H1 (cell line): Measurements from ENCODE around the gene KCTD17. TPM values are rescaled to one million over a fixed set of nuclear protein-coding genes. Genes with fewer than 3 reads are reported as not detected.

Experiments
- CTCF ChIA-PET: fragments of 300-600 bp; sonication (Branson Sonifier 250); formaldehyde crosslinking; loops from one replicate; lab custom pipeline; 2021; ENCODE audit not compliant: partially characterized antibody; lab: Charles Lee
- POLR2A ChIA-PET: fragments of 300-600 bp; sonication (Branson Sonifier 250); formaldehyde crosslinking; loops from one replicate; lab custom pipeline; 2021; ENCODE audit warnings: inconsistent platforms; ENCODE audit not compliant: partially characterized antibody; lab: Charles Lee
- DNase-seq, 2 experiments: peaks; one replicate each; pipeline versions ENCODE4 v3.0.0 to v3.0.0-alpha.2; 2010 to 2022; ENCODE audit warnings: low spot score in 2 of 2, low read depth in 1 of 2, mixed read lengths in 1 of 2
- FAIRE-seq: peaks from 2 replicates; lab custom pipeline; 2011; peaks lifted over from hg19 to GRCh38; lab: Jason Lieb, UNC
- H2AFZ ChIP-seq: 2 replicates; pipeline ENCODE4 v1.8.1; 2012; ENCODE audit warnings: low read length, inconsistent platforms
- H2AK5ac ChIP-seq: 2 replicates; pipeline ENCODE4 v1.6.1; 2013; ENCODE audit warnings: low read depth, low read length
- H2BK120ac ChIP-seq: replicated peaks from 2 replicates; pipeline ENCODE3; 2013; ENCODE audit warnings: low read depth, low read length, inconsistent platforms
- H2BK12ac ChIP-seq: 2 replicates; pipeline ENCODE4 v1.6.1; 2013; ENCODE audit warnings: low read depth, low read length
- H2BK15ac ChIP-seq: 2 replicates; pipeline ENCODE4 v1.6.1; 2013; ENCODE audit warnings: low read length
- H2BK20ac ChIP-seq: 2 replicates; pipeline ENCODE4 v1.6.1; 2013; ENCODE audit warnings: low read length
- H2BK5ac ChIP-seq: 2 replicates; pipeline ENCODE4 v1.6.1; 2013; ENCODE audit warnings: low read depth, low read length
- H3K14ac ChIP-seq: 2 replicates; pipeline ENCODE4 v1.6.1; 2013; ENCODE audit warnings: inconsistent platforms; ENCODE audit not compliant: insufficient read length
- H3K18ac ChIP-seq: 2 replicates; pipeline ENCODE4 v1.6.1; 2013; ENCODE audit warnings: low read length; ENCODE audit errors: extremely low read depth
- H3K23ac ChIP-seq: 2 replicates; pipeline ENCODE4 v1.6.1; 2013; ENCODE audit warnings: inconsistent platforms; ENCODE audit not compliant: insufficient read length
- H3K23me2 ChIP-seq: 2 replicates; pipeline ENCODE4 v1.6.1; 2013; ENCODE audit warnings: low read depth, low read length
- H3K27ac ChIP-seq: 2 replicates; pipeline ENCODE4 v1.6.1; 2011; ENCODE audit warnings: low read depth, low read length, inconsistent platforms
- H3K27me3 ChIP-seq, 4 experiments: replicated peaks in 1 of 4; 1 replicate in 1 of 4; 2 replicates in 3 of 4; pipeline versions ENCODE4 v1.6.1 to v1.8.1; 2011 to 2013; ENCODE audit warnings: low read length in 3 of 4, mild to moderate bottlenecking in 3 of 4, inconsistent platforms in 2 of 4, mixed read lengths in 2 of 4, moderate library complexity in 1 of 4; ENCODE audit not compliant: control insufficient read depth in 3 of 4, insufficient read depth in 3 of 4; ENCODE audit errors: extremely low read depth in 1 of 4
- H3K36me3 ChIP-seq, 4 experiments: 2 replicates each; pipeline versions ENCODE4 v1.6.1 to v1.8.1; 2011 to 2013; ENCODE audit warnings: mild to moderate bottlenecking in 4 of 4, low read length in 3 of 4, moderate library complexity in 2 of 4, control low read depth in 1 of 4, inconsistent platforms in 1 of 4; ENCODE audit not compliant: insufficient read depth in 4 of 4, control insufficient read depth in 2 of 4
- H3K4ac ChIP-seq: replicated peaks from 2 replicates; pipeline ENCODE3; 2013; ENCODE audit warnings: low read length, low read depth, mixed read lengths, inconsistent platforms; ENCODE audit not compliant: insufficient read length
- H3K4me1 ChIP-seq, 4 experiments: replicated peaks in 1 of 4; 1 replicate in 1 of 4; 2 replicates in 3 of 4; pipeline versions ENCODE4 v1.6.1 to v1.8.1; 2011 to 2013; ENCODE audit warnings: low read length in 3 of 4, inconsistent platforms in 2 of 4, mixed read lengths in 1 of 4; ENCODE audit not compliant: insufficient read depth in 4 of 4, control insufficient read depth in 3 of 4
- H3K4me2 ChIP-seq, 2 experiments: 2 replicates each; pipeline versions ENCODE4 v1.6.1 to v1.8.1; 2011 to 2013; ENCODE audit warnings: low read depth in 2 of 2, low read length in 2 of 2, control low read depth in 1 of 2, inconsistent platforms in 1 of 2, mild to moderate bottlenecking in 1 of 2; ENCODE audit not compliant: insufficient read depth in 1 of 2
- H3K4me3 ChIP-seq, 4 experiments: fragments of 200-600, 300-600 bp in 1 of 4; sonication (generic), shearing (Covaris generic), sonication (Bioruptor Twin) in 1 of 4; 2 replicates each; pipeline versions ENCODE4 v1.5.1 to v1.8.1; 2011 to 2016; ENCODE audit warnings: low read length in 4 of 4, low read depth in 3 of 4, control low read depth in 2 of 4, inconsistent platforms in 2 of 4, mild to moderate bottlenecking in 2 of 4, mixed read lengths in 1 of 4, moderate library complexity in 1 of 4; ENCODE audit not compliant: insufficient read depth in 2 of 4; ENCODE audit errors: extremely low read depth in 1 of 4
- H3K56ac ChIP-seq: replicated peaks from 2 replicates; pipeline ENCODE3; 2013; ENCODE audit warnings: low read depth, mild to moderate bottlenecking, mixed read lengths, low read length, inconsistent platforms; ENCODE audit not compliant: insufficient read length
- H3K79me1 ChIP-seq: 2 replicates; pipeline ENCODE4 v1.6.1; 2013; ENCODE audit warnings: low read depth, low read length, control low read depth
- H3K79me2 ChIP-seq, 2 experiments: 2 replicates each; pipeline versions ENCODE4 v1.6.1 to v1.8.1; 2012 to 2013; ENCODE audit warnings: low read length in 2 of 2, mild to moderate bottlenecking in 2 of 2, inconsistent platforms in 1 of 2; ENCODE audit not compliant: insufficient read depth in 2 of 2, control insufficient read depth in 1 of 2
- H3K9ac ChIP-seq, 4 experiments: replicated peaks in 1 of 4; 1 replicate in 1 of 4; 2 replicates in 3 of 4; pipeline versions ENCODE4 v1.6.1 to v1.8.1; 2011 to 2013; ENCODE audit warnings: low read depth in 3 of 4, low read length in 3 of 4, control low read depth in 2 of 4, mild to moderate bottlenecking in 2 of 4, moderate library complexity in 2 of 4, inconsistent platforms in 1 of 4; ENCODE audit errors: extremely low read depth in 1 of 4
- H3K9me3 ChIP-seq, 2 experiments: 2 replicates each; pipeline versions ENCODE4 v1.6.1 to v1.8.1; 2012 to 2013; ENCODE audit warnings: mild to moderate bottlenecking in 2 of 2, moderate library complexity in 2 of 2, control low read depth in 1 of 2, inconsistent platforms in 1 of 2, low read depth in 1 of 2, low read length in 1 of 2, mixed read lengths in 1 of 2; ENCODE audit not compliant: insufficient read depth in 2 of 2
- H4K20me1 ChIP-seq, 2 experiments: replicated peaks in 1 of 2; 2 replicates each; pipeline versions ENCODE3 to v1.8.1; 2011 to 2013; ENCODE audit warnings: inconsistent platforms in 2 of 2, low read length in 2 of 2, mild to moderate bottlenecking in 1 of 2; ENCODE audit not compliant: insufficient read depth in 2 of 2, control insufficient read depth in 1 of 2
- H4K5ac ChIP-seq: 2 replicates; pipeline ENCODE4 v1.6.1; 2013; ENCODE audit warnings: low read length, low read depth, mixed read lengths, inconsistent platforms; ENCODE audit not compliant: insufficient read length
- H4K8ac ChIP-seq: 2 replicates; pipeline ENCODE4 v1.8.0; 2013; ENCODE audit warnings: mild to moderate bottlenecking, moderate library complexity, low read length, inconsistent platforms; ENCODE audit not compliant: insufficient read depth; ENCODE audit errors: extremely low read depth
- H4K91ac ChIP-seq: replicated peaks from 2 replicates; pipeline ENCODE3; 2013; ENCODE audit warnings: low read length, mixed read lengths, inconsistent platforms; ENCODE audit not compliant: insufficient read length
- ASH2L ChIP-seq: fragments of 200-600, 300-600 bp; sonication (generic); IDR thresholded peaks from one replicate; pipeline ENCODE4 v1.7.1; 2017; ENCODE audit warnings: low read length
- BRCA1 ChIP-seq: IDR thresholded peaks from 2 replicates; pipeline ENCODE4 v1.6.1; 2012; ENCODE audit warnings: low read depth, low read length, improper control_type of control experiment
- CBX8 ChIP-seq: fragments of 300-800, 300-1000 bp; sonication (generic); IDR thresholded peaks from 2 replicates; pipeline ENCODE4 v1.7.1; 2016; ENCODE audit warnings: low read depth, low read length, borderline replicate concordance
- EP300 ChIP-seq, 2 experiments: IDR thresholded peaks; 1 replicate in 1 of 2; 2 replicates in 1 of 2; pipeline ENCODE4 v1.6.1; 2011 to 2012; ENCODE audit warnings: low read depth in 2 of 2, low read length in 2 of 2, mild to moderate bottlenecking in 2 of 2, borderline replicate concordance in 1 of 2, inconsistent platforms in 1 of 2, moderate library complexity in 1 of 2
- KDM1A ChIP-seq: fragments of 200-600, 300-600 bp; sonication (generic); IDR thresholded peaks from 2 replicates; pipeline ENCODE4 v1.7.1; 2016; ENCODE audit warnings: mild to moderate bottlenecking, low read length, borderline replicate concordance
- KDM5A ChIP-seq: fragments of 200-600 bp; IDR thresholded peaks from 2 replicates; pipeline ENCODE4 v1.7.1; 2012; ENCODE audit warnings: mild to moderate bottlenecking, low read length, inconsistent platforms, mixed read lengths
- RAD21 ChIP-seq, 2 experiments: IDR thresholded peaks in 1 of 2; conservative IDR thresholded peaks in 1 of 2; 2 replicates each; pipeline ENCODE4 v1.6.1; 2011; ENCODE audit warnings: low read depth in 2 of 2, low read length in 2 of 2, improper control_type of control experiment in 1 of 2, inconsistent platforms in 1 of 2, mild to moderate bottlenecking in 1 of 2, moderate library complexity in 1 of 2
- RFX5 ChIP-seq: IDR thresholded peaks from 2 replicates; pipeline ENCODE4 v1.6.1; 2011; ENCODE audit warnings: low read depth, low read length, improper control_type of control experiment, borderline replicate concordance
- RNF2 ChIP-seq: fragments of 200-900, 300-1000 bp; sonication (generic); IDR thresholded peaks from 2 replicates; pipeline ENCODE4 v1.7.1; 2016; ENCODE audit warnings: borderline replicate concordance, low read depth, mild to moderate bottlenecking, antibody characterized with exemption, low read length; ENCODE audit not compliant: poor library complexity, severe bottlenecking; ENCODE audit errors: missing control alignments
- ZNF274 ChIP-seq: IDR thresholded peaks from 2 replicates; pipeline ENCODE4 v1.7.0; 2012; ENCODE audit warnings: low read length, borderline replicate concordance; ENCODE audit errors: extremely low read depth
- WGBS, 2 experiments: shearing (Covaris generic) in 1 of 2; methylation state at CpG; one replicate each; pipeline versions ENCODE4 v1.1.6 to v1.1.7; 2013 to 2015; ENCODE audit warnings: low lambda C conversion rate in 2 of 2, mixed read lengths in 2 of 2, inconsistent platforms in 1 of 2, low coverage in 1 of 2, missing lambda C conversion rate in 1 of 2; ENCODE audit not compliant: insufficient replicate concordance in 2 of 2, insufficient coverage in 1 of 2, insufficient read length in 1 of 2; ENCODE audit errors: extremely low coverage in 1 of 2, missing lambda C conversion rate in 1 of 2; 5-methylcytosine and 5-hydroxymethylcytosine counted together
- polyA plus RNA-seq, 7 experiments: library from polyadenylated mRNA; depleted of rRNA in 3 of 7; stranded (reverse) in 5 of 7; unstranded in 2 of 7; fragments of >200 nt in 5 of 7; fragments of 200-250 nt in 2 of 7; gene quantifications; 1 replicate in 5 of 7; 2 replicates in 1 of 7; 4 replicates in 1 of 7; pipeline versions ENCODE4 v1.2.1 to v1.2.3, GENCODE V29; 2011 to 2013; ENCODE audit warnings: missing spikeins in 2 of 7, mixed read lengths in 2 of 7
- total RNA-seq: library from RNA; stranded (reverse); fragmentation: NEBNext Ultra II Directional; extraction: Animal tissue kit (Norgen Biotek cat#: 25700); gene quantifications from 2 replicates; pipeline ENCODE4 v1.2.1, GENCODE V29; 2021
- TF ChIP-seq, protein P1 (sequence below): IDR thresholded peaks from 2 replicates; pipeline ENCODE4 v1.6.1; 2012; ENCODE audit warnings: low read length, inconsistent platforms

KCTD17 gene
- total and polyA plus RNA-seq, 2 of the 8 experiments (the other 6 are each of a cell fraction or from before 2014, with no cell fraction given), result 39.4 to 44.0 TPM

DNA sequence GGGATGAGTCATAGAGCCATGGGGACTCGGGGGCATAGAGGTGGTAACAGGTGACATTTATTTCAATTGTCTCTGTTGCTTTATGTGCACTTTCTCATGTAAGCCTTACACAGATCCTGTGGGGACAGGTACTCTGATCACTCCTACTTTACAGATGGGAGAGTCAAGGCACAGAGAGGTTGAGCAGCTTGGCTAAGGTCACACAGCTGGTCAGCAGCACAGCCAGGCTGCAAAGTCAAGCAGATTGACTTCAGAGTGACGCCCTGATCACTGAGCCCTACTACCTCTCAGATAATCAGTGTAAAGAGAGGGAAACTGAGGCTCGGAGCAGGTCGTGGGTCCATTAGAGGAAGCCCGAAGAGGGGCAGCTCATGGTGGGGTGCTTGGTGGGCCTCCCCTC is 54.4 kb downstream of the KCTD17 start:
- Histone ChIP-seq H3K36me3 (no peaks in the 10 kb centered on the region), H4K91ac (no peak overlapping the region), H2AFZ (no peak overlapping the region), H3K4me2 (no peak overlapping the region), H4K8ac (no peak overlapping the region), H3K79me1 (no peaks in the 10 kb centered on the region), H2BK5ac (no peak overlapping the region), H3K14ac (no peak overlapping the region), H3K4ac (no peak overlapping the region), H2AK5ac (no peak overlapping the region), H3K27ac (no peak overlapping the region), H3K23ac (no peak overlapping the region), H4K20me1 (no peaks in the 10 kb centered on the region), H3K56ac (no peak overlapping the region), H3K79me2 (no peaks in the 10 kb centered on the region), H2BK12ac (no peak overlapping the region), H2BK20ac (peak overlapping the region; percentile 8; the same call in 1 of the 2 replicates), H3K4me3 (no peak overlapping the region), H3K18ac (no peak overlapping the region), H2BK15ac (no peak overlapping the region), H3K9me3 (no peaks in the 10 kb centered on the region), H4K5ac (no peak overlapping the region), H3K23me2 (peaks cover 1% of the 10 kb centered on the region; the same call in 1 of the 2 replicates), H3K4me1 (no peaks in the 10 kb centered on the region; a peak in 1 of 7 replicates), H3K27me3 (0 out of 7 replicates have a peak, but pooled peaks cover 0 to 3% (median 0%) of the 10 kb centered on the region in 4 experiments), H3K9ac (no peak overlapping the region), H2BK120ac (no peak overlapping the region)
- DNase-seq, result no peak
- 87% methylated on average over 5 of the region's 5 CpGs; no CpG with 5 or more reads in 1 of the 2 experiments for WGBS, 2 experiments
- POLR2A ChIA-PET, result no interaction called here
- CTCF ChIA-PET, result interaction anchor here (0.6 to 1.9 kb wide), 4 partner anchors 9 to 250 kb away, joined by 3 to 5 read pairs (median 4); no protein-coding TSS in a partner anchor
- FAIRE-seq, result no peak
- no peak for TF ChIP-seq CBX8
- TF ChIP-seq RNF2, result no peak
- TF ChIP-seq ZNF274, result no peak
- no peak for TF ChIP-seq RAD21 (IDR thresholded peaks at IDR 0.05 in 1 of 2, conservative IDR thresholded peaks at IDR 0.05 in 1 of 2; ENCODE audit: low read depth in 2 of 2, low read length in 2 of 2)
- TF ChIP-seq KDM1A, result no peak
- TF ChIP-seq BRCA1, result no peak
- no peak for TF ChIP-seq EP300 (IDR thresholded peaks at IDR 0.05; ENCODE audit: borderline replicate concordance in 1 of 2, low read depth in 2 of 2, low read length in 2 of 2)
- TF ChIP-seq KDM5A, result no peak
- no peak for TF ChIP-seq RFX5
- no peak for TF ChIP-seq ASH2L
- TF ChIP-seq, protein P1, sequence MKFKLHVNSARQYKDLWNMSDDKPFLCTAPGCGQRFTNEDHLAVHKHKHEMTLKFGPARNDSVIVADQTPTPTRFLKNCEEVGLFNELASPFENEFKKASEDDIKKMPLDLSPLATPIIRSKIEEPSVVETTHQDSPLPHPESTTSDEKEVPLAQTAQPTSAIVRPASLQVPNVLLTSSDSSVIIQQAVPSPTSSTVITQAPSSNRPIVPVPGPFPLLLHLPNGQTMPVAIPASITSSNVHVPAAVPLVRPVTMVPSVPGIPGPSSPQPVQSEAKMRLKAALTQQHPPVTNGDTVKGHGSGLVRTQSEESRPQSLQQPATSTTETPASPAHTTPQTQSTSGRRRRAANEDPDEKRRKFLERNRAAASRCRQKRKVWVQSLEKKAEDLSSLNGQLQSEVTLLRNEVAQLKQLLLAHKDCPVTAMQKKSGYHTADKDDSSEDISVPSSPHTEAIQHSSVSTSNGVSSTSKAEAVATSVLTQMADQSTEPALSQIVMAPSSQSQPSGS, result no peak
